Stimulated activated CD8-positive, alpha-beta memory T cell treated with anti-CD3 and anti-CD28 coated beads, Interleukin-15, amount 100 ng/mL, for 48 hours (primary cell): ENCODE results near the gene GNAQ.
"Not testable (repeated sequence)": the region's sequence is repeated elsewhere in the genome, so short reads cannot be mapped to it uniquely, and the experiment has no call there.

Experiments used
- DNase-seq, 2 donors: peaks; one replicate each; pipeline ENCODE4 v3.0.0-alpha.2; 2020; ENCODE audit warnings: low read depth in 2 of 2

The GNAQ gene

DNA sequence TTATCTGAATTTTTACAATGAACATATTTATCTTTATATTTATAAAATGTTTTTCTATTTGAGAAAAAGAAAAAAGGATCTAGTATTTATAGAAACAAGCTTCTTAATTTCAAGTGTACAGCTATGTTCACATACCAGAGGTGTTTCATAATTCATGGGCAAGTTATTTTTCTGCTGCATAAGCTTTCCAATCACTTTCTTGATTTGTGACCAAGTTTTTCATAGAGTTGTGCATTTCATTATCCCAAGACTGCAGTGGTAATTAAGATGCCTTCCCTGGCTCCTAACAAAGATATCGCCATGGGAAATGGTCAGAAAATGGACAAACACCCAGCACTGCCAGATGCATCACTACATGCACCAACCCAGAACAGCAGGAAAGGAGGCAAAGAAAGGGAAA is 124.6 kb downstream of the GNAQ start:
- no peak for DNase-seq

DNA sequence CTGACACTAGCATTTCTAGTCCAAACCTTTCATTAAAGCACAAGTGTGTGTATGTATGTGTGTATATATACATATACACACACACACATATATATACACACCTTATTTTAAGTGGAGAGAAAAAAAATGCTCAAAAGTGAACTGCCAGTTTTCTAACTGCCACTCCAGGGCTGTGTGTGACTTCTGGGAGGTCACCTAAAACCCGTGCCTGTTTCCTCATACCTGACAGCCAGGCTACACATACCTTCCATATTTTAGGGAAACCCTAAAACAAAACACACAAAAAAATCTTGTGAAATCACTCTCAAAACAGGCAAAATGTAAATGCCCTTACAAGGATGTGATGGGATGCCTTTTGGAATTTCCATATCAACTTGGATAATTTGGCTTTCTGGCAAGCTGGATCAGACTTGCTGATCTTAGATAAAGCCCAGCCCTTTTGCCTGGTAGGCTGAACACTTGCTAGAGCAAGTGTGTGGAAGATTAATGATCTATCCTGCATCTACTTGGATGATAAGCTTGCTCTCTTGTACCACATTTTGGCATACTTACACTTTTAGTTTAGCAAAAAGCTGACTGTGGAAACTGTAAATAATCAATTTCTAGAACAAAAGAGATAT is 127.8 kb downstream of the GNAQ start:
- DNase-seq, result no peak

DNA sequence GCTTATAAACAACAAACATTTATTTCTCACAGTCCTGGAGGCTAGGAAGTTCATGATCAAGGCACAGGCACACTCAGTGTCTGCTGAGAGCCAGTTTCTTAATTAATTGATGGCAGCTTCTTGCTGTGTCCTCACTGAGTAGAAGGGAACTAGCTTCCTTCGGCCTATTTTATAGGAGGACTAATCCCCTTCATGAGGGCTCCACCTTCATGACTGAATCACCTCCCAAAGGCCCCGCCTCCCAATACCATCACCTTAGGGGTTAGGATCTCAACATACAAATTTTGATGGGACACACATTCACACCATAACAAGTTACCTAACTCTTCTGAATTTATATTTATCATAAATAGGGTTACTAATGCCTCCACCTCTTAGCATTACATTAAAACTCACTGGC is 129.8 kb downstream of the GNAQ start:
- no peak for DNase-seq

DNA sequence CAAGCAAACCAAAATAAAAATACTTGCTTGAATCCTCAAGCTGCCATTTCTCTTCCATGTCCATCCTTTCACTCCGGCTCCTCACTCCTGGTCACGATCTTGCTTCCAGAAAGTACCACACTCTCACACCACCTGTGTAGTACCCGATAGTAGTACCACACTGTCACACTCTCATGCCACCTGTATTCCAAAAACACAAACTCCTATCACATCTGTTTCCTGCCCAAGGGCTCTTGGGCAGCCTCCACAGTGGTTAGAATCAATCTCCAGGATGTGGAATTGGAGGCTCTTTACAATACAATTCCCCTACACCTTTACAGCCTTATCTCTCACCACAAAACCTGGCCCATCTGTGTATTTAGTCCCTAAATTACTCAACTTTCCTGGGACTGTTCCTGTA is 130.6 kb downstream of the GNAQ start:
- DNase-seq, result no peak

DNA sequence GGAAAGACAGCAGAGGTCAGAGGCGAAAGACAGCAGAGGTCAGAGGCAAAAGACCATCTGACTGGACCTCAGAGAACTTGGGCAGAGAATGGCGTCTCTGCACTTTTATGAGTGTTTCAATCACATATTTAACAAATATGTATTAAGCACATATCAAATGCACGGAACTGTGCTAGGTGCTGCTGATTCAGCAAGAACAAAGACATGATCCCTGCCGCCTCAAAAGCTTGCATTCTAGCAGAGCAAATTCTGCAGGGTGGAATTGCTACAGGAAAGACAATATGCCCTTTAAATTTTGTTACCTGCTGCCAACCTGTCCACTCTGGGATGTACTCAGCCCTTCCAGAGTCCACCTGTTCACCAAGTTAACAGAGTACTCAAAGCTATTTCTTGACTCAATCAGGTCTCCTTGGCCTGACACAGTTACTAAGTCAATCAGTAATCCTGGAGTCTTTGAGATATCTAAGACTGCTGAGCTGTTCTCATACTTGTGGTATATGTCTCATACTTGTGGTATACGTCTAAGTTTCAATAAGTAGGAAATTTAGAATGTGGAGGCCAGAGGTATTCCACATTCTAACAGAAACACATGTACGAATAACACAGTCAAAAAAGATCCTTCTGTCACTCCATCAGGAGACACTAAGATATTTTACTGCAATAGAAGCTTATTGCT is 131.8 kb downstream of the GNAQ start:
- no peak for DNase-seq

DNA sequence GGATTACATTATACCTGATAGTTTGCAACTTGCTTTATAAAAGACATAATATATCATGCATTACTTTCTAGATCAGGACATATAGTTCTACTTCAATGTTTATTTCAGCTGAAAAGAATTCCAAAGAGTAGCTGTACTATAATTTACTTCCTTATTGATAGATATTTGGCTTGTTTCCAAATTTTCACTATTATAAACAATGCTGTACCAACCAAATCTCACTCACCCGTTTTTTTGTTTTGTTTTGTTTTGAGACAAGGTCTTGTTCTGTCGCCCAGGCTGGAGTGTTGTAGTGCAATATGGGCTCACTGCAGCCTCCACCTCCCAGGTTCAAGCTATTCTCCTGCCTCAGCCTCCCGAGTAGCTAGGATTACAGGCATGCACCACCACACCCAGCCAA is 132.7 kb downstream of the GNAQ start:
- DNase-seq, result no peak

DNA sequence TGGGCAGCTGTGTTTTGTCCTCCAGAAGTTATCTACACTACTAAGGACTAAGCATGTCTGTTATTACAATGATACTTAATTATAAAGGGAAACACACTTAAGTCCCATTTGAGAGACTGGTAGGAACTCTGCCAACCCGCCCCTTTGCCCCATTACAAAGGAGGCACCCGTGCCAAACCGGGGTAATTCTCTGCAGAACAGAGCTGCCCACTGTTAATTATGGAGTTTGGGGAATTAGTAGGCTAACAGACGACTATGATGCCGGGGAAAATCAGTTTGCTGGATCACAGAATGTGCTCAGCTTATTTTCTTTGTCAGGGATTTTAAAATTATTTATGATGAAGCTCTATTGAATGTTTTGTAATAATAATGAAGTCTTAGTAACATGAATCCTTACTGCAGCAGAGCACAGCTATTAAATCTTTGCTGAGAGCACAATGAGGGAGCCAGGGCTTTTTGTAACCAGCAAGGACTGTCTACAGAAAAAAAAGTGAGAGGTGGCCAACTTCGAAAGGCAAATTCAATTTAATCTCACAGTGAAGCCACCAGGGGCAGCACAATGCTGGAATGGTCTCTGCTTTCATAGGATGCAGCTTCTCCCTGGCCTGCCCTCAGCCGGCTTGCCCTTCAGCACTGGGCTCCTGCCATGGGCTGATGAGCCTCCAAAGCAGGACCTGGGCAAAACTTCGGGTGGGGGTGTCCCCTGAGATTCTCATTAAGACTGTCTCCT is 134.5 kb downstream of the GNAQ start:
- no peak for DNase-seq

DNA sequence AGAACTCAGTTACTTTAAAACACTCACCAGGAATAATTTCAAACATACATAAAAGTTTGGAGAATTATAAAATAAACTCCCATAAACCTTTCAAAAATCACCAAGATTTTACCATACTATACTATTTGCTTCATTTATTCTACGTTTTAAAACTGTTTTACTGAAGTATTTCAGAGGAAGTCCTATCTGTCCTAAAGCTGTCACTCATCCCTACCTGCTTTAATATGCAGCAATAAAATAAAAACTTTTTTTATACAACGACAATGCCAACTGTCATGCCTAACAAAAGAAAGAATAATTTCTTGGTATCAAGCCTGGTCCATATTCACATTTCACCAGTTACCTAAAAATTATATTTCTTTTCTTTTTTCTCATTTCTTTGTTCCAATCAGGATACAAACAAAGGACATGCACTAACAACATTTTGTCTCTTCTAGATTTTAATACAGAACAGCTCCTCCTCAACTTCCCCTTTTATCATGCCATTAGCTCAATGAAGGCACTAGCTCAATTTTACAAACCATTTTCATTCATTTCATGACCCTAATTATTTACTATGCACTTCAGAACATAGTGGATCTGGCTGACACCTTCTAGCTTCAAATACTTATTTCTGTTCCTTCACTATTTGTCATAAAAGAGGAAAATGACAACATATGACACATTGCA is 135.2 kb downstream of the GNAQ start:
- no peak for DNase-seq

DNA sequence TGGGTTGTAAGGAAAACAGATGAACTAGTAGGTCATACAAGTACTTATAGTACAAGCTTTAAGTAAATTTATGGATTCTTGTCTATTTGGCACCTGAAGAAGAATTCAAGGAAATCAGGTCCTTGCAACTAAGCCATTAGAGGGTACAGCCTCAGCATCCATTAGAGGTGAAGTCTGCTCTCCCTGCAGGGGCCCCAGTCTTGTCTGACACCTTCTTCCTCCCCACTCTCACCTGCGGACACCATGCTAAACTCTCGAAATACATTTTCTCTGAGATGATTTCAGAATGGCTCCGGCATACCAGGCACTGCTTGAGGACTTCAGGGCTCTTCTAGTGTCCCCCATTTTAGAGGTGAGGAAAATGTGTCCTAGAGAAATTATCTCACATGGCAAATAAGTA is 137.9 kb downstream of the GNAQ start:
- DNase-seq, result no peak

DNA sequence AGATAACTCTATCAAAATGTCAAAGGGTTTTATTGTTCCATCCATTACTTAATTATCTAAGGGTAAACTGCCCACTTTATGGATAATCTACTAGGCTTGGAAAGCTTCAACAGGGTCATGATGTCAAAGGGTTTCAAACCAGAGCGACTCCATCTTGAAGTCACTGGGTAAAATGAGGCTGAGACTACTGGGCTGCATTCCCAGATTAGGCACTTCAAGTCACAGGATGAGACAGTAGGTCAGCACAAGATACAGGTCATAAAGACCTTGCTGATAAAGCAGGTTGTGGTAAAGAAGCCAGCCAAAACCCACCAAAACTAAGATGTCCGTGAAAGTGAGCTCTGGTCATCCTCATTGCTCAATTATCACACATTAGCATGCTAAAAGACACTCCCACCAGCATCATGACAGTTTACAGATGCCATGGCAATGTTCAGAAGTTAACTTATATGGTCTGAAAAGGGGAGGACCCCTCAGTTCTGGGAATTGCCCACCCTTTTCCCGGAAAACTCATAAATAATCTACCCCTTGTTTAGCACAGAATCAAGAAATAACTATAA is 138.6 kb downstream of the GNAQ start:
- no peak for DNase-seq

DNA sequence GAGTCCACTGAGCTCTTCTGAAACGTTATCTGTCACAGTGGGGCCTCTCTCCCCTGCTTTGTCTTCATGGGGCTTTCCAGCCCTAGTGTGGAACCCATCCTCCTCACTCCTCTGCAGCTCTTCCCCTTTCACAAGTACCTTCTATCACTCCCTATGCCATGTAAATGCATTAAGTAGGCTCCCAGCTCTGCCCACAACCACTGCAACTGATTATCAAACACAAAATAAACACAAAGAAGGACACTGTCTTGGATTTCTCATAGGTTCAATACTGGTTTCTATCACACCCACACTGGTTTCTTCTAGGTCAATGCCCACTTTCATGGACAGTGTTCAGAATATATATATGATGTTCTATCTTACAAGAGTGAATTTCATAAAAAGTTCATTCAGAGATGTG is 139.4 kb downstream of the GNAQ start:
- no peak for DNase-seq

DNA sequence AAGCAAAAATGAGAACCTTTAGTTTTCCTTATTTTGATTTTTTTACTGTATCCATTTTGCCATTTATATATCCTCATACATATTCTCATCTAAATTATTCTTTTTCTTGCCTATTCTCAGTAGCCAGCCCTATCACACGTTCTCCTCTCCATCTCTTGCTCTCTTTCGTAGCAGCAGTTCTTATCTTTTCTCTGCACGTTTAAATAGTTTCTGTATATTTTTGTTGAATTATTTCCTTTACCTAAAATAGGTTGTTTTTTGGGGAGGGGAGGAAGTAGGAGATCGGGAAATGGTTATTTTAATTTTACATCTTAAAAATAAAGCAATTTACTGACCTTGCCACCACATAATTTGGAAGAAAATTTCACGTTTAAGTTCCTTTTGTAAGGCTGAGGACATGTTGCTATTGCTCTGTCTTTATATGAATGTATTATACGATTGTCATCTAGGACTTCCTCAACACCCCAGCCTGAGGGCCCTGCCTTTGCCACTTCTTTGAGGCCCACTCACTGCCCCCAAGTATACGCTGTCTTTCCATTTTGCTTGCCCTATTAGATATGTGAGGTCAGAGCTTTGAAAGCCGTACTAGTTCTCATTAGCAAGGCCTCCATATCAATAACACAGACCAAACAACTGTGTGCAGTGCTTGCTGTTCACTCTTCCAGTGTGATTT is 140.3 kb downstream of the GNAQ start:
- DNase-seq, result no peak

DNA sequence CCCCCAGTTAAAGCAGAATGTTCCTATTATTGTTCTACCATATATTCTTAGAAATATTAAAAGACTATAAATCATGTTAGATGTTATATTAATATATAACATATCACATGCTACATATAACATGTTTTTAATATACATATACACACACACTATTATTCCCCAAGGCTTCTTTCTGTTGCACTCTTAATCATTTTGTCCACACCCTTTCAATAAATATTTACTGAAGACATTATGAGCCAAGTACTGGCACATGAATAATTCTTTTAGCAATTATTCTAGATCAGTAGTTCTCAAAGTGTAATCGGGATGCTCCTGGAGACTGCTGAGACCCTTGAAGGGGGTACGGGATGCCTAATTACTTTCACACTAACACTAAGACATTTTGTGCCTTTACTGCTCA is 143.9 kb downstream of the GNAQ start:
- no peak for DNase-seq

DNA sequence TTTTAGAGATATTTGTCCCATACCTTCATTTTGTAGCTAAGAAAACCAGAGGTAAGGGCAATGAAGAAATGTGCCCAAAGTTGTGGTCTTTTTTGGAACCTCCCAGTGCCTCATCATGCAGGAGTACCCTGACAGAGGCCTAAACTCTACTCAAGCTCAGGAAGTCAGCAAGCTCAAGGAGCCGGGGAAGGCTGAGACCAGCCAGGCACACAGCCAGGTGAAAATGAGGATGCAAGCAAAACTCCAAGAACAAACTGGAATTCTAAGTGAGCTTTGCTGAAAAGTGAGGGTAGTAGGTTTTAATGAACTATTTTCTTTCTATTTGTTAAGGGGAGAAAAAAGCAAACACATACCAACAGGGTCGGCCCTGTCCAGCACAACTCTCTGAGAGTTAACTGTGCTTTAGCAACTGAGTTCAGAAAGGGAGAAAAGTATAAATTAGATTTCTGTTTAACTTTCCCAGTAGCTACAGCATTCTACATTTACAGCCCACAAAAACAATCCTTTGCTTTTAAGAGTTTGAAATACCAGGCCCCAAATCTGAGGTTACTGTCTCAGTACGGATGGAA is 146.4 kb downstream of the GNAQ start:
- DNase-seq, result no peak

DNA sequence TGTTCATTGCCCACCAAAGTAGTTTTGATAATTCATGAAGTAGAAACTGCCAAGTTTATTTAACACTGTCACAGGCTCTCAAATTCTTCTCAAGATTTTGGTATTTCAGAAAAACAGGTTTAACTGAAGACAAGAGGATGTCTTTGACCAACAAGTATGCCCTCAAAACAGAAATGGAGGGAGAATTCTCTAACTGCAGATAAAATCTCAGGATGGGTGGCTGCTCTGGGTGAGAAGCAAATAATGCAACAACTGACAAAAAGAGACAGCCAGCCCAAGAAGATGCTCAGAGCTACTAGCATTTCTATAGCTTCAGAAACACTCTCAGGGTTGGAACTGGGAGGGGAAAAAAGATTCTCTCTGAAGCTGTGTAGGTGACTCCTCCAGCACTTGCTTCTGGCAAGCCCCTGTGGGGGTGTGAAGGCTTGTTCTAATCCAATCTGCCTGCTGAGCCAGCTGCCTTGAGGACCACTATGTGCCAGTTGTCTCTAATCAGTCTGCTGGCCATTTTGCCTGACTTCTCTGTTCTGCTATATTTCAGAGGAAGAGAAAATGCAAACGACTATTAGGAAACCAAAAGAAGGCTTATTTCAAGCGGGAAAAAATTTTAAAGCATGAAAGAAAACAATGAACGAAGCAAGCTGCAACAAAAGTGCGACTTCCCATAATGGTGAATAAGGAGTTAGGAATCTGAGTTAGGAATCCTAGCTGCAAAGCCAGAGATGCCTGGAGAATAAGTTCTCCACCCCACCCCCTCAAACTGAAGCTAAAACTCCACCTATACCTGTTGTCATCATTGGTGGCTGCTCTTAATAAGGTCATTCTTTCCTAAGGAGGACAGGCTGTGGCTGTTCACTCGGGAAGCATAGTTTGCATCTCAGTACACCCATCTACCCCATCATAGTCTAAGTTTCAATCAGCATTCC is 147.5 kb downstream of the GNAQ start:
- no peak for DNase-seq

DNA sequence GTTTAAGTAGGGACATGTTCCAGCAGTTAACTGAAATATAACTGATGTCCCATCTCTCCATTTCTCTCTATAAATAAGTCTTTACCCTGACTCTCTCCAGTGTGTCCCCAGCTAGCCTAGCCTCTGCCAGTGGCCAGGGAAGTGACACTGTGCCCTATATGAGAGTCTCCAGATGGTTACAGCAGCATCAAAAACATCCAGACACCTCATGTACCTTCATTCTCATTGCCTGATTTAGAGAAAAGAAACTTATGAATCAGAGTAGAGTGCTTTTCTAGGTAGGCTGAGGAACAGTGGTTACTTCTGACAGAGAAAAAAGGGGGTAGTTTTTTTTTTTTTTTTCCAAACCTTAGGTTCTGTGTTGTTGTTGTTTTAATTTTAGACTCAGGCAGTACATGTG is 148.5 kb downstream of the GNAQ start:
- DNase-seq, result no peak

DNA sequence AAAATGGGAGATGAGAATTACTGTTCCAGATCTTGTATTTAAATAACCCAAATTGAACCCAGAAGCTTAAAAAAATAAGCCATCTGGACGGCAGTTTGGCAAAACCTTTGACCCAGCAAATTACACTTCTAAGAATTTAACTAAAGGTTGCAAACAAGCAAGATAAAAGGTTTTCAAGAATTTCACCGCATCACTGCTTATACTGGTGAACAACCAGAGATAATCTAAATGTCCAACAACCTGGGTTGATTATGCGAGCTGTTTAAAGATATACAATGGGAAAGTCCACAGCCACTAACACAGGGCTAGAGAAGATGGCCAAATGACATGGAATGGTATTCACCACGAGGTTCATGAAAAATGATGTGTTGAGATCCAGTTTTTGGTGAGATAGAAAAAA is 149.3 kb downstream of the GNAQ start:
- no peak for DNase-seq

DNA sequence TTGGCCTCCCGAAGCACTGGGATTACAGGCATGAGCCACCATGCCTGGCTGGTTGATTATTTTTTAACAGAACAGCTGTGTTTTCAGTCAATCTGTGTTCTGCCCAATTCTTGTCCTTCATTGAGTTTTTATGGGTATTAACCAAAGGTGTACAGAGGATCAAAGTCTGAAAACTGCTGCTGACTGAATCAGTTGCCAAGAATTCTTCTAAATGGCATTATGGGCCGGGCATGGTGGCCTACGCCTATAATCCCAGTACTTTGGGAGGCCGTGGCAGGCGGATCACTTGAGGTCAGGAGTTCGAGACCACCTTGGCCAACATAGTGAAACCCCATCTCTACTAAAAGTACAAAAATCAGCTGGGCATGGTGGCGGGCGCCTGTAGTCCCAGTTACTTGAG is 150.0 kb downstream of the GNAQ start:
- DNase-seq, result not testable (repeated sequence)

DNA sequence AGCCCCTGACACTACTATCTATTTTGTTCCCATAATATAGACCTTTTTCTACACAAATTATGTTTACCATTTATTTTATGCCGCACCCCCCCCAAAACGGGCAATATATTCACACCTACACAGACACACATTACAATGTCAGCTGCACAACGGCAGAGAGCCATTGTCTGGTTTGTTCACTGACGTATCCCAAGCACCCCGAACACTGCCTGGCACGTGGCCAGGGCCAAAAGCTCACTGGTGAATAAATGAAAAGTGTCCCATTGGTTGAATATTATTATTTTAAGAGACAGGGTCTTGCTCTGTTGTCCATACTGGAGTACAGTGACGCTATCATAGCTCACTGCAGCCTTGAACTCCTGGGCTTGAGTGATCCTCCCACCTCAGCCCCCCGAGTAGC is 150.5 kb downstream of the GNAQ start:
- DNase-seq, result no peak

DNA sequence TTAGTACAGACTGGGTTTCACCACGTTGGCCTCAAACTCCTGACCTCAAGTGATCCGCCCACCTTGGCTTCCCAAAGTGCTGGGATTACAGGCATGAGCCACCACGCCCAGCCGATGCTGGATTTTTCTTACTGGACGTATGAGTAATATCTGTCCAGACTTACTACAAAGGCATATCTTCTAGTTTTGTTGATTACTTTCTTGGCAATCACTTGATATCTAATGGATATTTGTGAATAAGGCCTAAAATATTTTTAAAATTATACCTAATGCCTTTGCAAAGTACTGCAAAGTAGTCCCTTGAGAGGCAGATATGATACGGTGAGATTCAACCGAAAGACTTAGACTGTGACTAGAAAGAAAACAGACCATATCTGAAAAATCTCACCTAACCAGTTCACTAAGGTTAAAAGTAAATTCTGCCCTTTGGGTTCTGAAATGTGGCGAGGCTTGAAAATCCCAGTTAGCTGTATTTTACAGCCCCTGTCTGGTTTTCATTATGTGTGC is 152.1 kb downstream of the GNAQ start:
- no peak for DNase-seq
